ENCODE measurements around the gene KIF25. TPM values are rescaled to one million over a fixed set of nuclear protein-coding genes. Genes with fewer than 3 reads are reported as not detected.
"Not testable (repeated sequence)": the region's sequence is repeated elsewhere in the genome, so short reads cannot be mapped to it uniquely, and the experiment has no call there.

The KIF25 gene
- total RNA-seq, 1 donor from 2014 or later: not detected

DNA sequence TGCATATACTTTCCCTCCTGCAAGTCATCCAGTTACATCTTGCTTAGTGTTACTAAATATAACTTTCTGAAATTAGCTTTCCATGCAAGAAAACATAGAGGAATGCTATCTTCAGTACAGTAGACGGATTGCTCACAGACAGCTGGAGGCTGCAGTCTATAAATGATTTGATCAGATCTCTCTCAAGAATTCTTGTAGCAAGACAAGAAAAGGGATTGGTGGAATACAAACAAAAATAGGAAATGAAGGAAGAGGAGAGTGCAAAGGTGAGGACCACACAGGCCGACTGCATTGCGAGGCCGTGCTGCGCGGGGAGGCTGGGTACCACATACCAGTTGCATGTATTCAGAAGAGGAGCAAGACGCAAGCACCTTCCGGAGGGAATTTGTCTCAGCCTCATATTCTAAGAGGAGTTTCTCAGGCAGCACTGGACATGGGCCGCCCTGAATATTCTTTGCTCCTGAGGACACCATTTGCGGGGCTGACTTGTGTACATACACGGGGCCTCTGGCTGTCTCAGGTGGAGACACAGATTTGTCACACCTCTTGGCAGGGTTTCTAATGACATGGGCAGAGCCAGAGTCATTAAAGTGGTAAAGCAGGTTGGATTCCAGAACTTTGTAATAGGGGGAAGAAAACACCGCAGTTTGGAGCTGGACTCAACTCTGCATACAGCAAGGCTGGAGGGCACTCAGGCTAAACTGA is 22.7 kb upstream of the KIF25 start:
- intact Hi-C loops (cut with micrococcal nuclease): no loop called here

DNA sequence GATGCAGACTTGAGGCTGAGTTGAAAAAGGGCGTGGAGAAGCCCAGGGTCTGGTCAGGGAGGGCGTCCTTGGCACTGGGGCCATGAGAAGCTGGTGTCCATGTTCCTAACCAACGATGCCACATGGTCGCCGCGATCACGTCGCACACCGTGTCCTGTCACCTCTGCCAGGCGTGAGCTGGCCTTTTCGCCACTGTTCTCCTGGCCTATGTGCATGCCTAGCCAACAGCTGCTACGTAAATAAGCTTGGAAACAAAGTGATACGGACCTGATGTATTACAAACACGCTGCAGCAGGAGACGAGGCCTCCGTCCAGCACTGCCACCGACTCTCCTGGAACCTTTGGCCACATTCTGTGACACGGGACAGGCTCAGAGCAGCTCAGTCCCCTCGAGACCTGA is 22.0 kb upstream of the KIF25 start:
- intact Hi-C loops (cut with micrococcal nuclease): no loop called here

DNA sequence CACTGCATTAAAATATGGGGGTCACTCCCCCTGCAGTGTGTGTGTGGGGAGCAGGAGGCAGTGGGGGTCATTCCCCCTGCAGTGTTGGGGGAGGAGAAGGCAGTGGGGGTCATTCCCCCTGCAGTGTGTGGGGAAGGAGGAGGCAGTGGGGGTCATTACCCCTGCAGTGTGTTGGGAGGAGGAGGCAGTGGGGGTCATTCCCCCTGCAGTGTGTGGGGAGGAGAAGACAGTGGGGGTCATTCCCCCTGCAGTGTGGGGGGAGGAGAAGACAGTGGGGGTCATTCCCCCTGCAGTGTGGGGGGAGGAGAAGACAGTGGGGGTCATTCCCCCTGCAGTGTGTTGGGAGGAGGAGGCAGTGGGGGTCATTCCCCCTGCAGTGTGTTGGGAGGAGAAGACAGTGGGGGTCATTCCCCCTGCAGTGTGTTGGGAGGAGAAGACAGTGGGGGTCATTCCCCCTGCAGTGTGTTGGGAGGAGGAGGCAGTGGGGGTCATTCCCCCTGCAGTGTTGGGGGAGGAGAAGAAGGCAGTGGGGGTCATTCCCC is 21.3 kb upstream of the KIF25 start:
- intact Hi-C loops (cut with micrococcal nuclease): not testable (repeated sequence)

DNA sequence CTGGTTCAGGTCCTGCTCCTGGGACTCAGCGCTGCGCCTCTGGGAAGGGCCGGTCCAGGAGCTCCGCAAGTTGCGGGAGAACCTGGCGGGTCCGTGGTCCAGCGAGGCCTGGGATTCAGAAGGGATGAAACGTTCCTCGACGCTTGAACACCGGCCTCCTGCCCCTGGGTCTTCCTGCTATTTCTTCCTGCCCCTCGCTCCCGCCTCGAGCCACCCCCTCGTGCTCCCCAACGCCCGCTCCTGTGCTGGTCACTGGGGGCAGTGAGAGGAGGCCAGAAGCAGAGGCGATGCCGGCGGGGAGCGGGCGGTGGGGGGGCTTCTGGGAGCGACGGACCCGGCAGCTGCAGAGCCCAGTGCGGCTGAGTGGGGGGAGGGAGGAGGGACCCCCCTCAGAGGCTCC is 20.8 kb upstream of the KIF25 start:
- intact Hi-C loops (cut with micrococcal nuclease): no loop called here

DNA sequence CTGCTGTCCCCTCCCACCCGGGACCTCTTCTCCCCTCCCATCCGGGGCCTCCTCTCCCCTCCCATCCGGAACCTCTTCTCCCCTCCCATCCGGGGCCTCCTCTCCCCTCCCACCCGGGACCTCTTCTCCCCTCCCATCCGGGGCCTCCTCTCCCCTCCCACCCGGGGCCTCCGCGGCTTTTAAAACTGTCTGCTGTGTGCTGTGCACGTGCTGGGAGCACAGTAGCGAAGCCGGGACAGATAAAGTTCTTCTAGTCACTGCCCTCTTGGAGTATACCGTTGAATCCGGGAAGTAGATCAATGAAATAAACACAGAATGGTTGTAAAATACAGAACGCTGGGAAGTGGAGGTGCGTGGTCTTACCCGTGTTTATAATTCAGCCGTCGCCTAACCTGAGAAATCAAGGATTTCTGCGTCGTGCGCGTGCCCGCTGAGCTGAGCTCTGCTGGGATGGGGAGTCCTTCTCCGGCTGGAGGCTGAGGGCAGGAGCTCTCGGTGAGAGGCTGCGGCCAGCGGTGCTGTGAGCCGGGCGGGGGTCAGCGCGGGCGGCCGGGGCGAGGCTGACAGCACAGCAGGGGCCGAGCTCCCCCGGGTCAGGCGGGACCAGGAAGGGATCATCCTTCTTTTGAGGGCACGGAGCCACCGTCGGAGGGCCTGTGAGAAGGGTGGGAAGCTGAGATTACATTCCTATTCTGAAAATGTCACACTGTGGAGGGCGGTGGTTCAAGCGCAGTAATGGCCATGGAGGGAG is 19.6 kb upstream of the KIF25 start:
- intact Hi-C loops (cut with micrococcal nuclease): no loop called here

DNA sequence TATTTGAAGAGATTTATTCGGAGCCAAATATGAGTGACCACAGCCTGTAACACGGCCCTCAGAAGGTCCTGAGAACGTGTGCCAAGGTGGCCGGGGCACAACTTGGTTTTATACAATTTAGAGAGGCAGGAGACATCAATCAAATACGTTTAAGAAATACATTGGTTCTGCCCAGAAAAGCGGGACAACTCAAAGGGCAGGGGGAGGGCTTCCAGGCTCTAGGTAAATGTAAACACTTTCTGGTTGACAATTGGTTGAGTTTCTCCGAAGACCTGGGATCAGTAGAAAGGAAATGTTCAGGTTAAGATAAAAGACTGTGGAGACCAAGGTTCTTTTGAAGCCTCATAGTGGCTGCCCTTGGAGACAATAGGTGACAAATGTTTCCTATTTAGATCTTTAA is 18.9 kb upstream of the KIF25 start:
- intact Hi-C loops (cut with micrococcal nuclease): no loop called here

DNA sequence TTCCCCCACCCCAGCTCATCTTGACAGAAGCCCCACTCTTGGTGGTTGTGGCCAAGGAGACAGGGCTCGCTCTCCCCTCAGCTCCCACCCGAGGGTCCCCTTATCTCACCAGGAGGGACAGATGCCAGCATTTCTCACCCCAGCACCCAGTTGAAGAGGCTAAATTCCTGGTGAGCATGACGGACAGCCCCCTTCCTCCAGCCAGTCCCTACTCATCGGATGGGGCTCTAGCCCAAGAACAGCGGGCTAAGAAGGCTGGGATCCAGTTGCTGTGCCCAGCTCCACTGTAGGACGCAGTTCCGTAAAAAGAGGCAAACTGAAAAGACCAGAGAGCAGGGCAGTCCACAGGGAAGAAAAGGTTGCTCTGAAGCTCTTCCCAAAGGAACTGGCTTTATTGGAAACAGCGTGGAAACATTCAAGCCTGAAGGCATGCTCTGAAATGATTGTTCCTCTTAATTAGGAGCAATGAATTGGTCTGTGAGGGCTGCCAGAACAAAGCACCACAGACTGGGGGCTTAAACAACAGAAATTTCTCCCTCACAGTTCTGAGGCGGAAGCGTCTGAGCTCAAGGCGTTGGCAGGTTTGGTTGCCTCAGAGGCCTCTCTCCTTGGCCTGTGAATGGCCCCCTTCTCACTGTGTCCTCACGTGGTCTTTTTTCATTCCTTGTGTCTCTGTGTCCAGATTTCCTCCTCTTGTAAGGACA is 17.9 kb upstream of the KIF25 start:
- intact Hi-C loops (cut with micrococcal nuclease): no loop called here

DNA sequence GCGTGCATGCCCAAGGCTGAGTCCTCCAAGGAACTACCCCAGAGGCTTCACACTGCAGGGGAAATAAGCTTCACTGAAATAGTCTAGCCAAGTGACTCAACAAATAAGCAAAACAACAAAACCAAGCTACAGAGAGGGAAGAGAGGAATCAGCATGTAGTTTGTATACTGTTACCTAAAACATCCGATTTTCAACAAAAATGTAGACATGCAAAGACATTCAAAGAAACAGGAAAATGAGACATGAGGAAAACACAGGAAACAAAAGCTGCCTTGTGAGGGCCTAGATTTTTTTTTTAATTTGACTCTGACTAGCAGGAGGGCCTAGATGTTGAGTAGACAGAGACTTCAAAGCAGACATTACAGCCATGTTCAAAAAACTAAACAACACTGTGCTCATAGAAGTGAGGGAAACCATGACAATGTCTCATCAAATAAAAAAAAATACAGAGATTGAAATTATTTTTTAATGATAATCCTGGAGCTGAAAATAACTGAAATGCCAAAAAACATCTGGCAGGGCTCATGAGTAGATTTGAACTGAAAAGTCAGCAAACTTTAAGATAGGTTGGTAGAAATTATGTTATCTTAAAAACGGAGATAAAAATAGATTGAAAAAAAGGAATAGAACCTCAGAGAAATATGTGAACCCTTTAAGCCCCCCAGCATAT is 16.4 kb upstream of the KIF25 start:
- intact Hi-C loops (cut with micrococcal nuclease): no loop called here

DNA sequence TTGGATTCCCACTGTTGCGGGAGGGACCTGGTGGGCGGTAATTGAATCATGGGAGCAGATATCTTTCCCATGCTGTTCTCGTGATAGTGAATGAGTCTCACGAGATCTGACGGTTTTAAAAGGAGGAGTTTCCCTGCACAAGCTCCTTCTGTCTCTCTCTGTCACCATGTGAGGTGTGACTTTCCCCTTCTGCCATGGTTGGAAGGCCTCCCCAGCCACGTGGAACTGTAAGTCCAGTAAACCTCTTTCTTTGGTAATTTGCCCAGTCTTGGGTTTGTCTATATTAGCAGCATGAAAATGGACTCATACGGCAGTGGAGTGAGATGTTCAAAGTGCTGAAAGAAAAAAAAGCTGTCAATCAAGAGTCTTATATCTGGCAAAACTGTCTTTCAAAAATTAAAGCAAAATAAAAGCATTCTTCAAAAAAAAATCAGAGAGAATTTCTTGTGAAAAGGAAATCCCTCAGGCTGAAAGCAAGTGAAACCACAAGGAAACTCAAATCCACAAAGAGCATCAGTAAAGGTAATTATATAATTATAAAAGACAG is 15.5 kb upstream of the KIF25 start:
- intact Hi-C loops (cut with micrococcal nuclease): no loop called here

DNA sequence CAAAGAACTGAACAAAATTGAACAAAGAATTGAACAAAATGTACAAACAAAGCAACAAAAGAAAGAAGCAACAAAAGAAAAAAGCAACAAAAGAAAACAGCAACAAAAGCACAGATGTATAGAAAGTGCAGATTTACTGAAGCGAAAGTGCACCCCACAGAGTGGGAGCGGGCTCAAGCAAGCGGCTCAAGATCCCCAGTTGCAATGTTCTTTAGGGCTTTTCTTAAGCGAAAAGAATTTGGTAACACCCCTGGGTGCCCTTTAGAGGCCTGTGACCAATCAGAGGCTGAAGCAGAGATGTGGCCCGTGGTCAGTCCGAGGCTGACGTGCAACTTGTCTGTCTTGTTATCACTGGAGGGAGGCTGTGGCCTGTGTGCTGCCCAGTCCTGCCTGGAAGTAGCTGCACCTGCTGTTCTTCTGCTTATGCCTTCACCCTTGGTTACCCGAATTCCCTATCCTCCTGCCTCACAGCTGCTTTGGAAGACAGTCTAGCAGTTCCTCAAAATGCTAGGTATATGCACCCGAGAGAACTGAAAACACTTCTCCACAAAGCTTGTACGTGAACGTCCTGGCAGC is 13.2 kb upstream of the KIF25 start:
- intact Hi-C loops (cut with micrococcal nuclease): no loop called here

DNA sequence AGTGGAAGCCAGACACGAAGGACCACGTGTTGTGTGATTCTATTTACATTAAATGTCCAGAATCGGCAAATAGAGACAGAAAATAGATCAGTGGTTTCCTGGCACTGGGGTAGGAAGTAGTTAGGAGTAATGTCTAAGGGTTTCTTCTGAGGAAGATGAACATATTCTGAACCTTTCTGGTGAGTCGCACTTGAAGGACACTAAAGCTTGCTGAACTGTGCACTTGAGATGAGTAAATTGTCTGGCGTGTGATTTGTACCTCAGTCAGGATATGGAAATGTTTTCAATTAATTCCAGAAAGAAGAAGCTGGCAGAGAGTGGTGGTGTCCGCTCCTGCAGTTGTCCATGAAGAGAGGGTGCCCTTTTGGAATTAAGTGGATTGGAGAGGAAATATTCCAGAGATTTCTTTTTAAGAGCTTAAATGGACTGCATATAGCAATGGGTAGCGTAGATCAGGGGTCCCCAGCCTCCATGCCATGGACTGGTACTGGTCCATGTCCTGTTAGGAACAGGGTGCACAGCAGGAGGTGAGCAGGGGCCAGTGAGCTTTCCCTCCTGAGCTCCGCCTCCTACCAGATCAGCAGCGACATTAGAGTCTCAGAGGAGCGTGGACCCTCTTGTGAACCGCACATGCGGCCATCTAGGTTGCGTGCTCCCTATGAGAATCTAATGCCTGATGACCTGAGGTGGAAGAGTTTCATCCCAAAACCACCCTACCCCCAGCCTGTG is 12.4 kb upstream of the KIF25 start:
- intact Hi-C loops (cut with micrococcal nuclease): no loop called here

DNA sequence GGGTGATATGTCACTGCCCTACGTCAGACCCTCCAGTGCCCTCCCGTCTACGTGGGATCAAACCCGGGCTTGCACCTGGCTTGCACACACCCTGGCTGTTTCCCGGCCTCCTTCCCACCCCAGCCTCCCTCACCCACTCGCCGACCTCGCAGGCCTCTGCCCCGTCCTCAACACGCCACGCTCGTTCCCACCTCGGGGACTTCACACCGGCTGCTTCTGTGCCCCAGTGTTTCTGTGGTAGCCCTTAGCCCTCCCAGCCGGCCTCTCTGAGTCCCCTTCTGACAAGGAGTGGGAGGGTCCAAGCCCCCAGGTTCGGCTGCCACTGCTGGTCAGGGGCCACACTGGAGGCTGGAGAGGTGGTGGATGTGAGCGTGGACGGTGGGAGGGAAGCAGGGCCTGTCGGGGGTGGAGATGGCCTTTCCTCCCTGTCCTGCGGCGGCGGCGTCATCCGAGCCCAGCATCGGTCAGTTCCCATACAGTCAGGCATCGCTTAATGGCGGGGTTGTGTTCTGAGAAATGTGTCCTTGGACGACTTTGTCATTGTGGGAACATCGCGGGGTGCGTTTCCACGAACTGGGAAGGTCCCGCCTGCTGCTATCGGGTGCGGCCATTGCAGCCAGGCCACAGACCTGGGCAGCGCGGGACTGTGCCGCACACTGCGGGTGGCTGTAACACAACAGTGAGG is 11.4 kb upstream of the KIF25 start:
- intact Hi-C loops (cut with micrococcal nuclease): no loop called here

DNA sequence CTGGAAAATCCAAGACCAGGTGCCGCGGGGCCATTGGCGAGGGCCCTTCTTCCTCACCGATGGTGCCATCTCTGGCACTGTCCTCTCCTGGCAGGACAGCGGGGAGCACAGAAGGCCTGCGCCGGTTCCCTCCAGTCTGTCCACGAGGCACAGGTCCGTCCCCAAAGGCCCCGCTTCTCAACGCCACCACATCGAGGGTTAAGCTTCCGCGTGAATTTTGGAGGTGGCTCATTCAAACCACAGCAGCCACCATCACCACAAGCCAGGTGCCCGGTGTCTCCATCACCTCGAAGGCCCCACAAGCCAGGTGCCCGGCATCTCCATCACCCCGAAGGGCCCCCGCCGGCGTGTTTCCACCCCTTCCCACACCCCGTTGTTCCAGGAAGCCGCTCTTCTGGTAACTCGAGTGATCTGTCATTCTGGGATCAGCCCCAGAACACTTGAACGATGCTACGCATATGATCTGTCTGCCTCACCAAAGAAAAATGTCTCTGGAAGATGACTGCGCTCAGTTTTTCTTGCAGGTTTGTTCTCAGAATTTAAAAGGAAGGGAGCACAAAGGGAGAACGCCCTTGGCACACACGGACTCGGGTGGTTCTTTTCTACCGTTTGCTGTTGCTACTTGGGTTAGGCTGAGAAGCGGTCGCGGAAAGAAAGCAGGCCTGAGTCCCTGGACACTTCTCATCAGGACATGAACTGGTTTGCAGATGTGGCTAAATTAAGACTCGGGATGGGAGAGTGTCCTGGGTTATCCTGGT is 9.9 kb upstream of the KIF25 start:
- intact Hi-C loops (cut with micrococcal nuclease): no loop called here

DNA sequence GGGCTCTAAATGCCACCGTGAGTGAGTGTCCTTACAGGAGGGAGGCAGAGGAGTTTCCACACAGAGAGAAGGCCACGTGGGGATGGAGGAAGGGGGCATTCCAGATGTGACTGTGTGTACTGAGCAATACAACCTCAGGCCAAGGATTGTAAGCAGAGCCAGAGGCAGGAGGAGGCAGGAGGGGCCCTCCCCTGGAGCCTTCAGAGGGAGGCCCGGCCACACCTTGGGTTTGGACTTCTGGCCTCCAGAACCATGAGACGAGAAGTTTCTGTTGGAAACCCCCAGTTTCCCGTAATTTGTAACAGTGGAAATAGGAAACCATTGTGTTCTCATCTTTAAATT is 9.3 kb upstream of the KIF25 start:
- intact Hi-C loops (cut with micrococcal nuclease): no loop called here

DNA sequence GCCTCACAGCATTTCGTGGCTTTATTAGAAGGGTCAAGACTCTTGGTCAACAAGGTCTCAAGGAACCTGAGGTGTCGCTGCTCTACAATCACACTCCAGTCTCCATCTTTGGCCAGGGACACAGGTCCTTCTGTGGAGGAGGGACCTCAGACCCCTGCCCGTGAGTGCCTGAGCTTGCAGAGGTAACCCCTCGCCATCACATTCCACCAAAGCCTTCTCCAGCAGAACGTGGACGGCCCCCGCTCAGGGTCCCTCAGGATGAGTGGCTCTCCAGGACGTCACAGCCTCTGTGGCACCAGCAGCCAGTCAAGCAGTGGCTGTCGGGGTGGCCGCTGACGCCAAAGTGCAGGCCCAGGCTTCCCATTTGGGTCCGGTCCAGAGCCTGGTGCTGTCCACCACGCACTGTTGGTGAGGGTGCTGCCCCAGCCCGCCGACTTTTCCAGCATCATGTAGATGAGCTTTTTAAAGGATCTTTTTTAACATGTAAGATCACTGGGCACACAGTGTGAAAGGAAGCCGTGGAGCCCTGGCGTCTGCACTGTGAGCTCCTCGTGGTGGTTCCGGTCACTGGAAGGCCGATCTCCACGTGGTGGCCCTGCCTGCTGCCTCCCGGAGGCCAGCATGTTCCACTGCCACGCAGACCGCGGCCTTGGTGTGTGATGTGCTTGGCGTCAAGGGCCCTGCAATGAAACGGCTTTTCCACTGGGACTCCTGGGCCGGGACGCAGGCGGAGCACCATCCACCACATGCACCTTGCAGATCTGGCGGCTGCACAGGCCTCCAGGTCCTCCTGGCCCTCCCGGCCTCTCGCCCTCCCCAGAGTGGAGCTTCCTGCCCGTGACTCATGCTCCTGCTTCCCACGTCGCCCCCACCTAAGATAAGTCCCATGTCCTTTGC is 8.3 kb upstream of the KIF25 start:
- intact Hi-C loops (cut with micrococcal nuclease): no loop called here

DNA sequence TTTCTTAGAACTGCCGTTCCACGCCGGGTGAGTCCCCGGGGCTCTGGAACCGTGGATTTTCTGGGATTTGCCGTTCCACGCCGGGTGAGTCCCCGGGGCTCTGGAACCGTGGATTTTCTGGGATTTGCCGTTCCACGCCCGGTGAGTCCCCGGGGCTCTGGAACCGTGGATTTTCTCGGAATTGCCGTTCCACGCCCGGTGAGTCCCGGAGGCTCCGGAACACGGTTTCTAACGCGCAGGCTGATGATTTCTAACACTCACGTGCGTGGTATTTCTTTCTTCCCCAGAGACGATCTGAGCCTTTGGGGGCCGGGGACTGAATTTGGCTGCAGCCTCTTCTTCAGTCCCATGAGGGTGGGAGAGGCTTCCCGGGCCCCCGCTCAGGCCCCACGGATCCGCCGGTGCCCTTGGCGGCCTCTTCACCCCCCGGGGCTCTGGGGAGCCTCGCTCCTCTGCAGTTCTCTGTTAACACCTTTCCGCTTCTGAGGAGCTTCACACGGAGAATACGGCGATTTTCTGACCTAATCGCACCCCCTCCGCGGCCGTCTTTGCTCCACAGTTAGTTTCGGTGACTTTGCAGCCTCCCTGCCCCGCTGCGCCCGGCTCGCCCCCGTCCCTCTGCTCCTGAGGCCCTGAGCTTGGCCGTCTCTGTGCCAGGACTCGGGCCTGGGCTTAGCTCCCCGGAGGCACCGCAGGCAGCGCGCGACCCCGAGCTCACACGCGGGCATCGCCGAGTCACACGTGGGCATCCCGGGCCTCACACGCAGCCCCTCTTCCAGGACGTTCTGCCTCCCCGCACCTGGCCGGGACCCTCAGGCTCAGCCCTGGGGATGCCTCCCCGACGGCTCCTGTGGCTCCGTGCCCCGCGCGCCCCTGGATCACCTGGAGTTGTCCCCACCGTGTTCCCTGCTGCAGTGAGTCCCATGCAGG is 7.2 kb upstream of the KIF25 start:
- intact Hi-C loops (cut with micrococcal nuclease): no loop called here

DNA sequence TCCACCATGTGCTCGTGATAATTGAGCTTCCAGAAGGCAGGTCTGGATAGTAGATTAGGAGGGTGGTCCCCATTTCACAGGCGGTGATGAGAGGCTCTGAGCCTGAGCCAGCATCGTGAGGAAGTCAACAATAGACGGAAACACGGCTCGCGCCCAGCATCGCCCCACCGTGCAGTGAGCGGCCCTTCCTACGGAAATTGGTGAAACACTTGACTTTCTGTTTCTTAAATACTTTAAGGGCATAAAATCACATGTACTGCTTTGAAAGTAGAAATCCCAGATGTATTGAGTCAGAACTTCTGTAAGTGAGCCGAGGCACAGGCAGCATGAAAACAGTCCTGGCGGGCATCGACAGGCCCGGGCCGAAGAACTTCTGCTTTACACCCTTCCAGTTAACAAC is 4.3 kb upstream of the KIF25 start:
- intact Hi-C loops (cut with micrococcal nuclease): no loop called here

Data from T-helper 1 cell treated with Interleukin-12 subunit alpha and Interleukin-12 subunit beta and Interleukin-4 antibody, amounts not matched to agents 30 ng/mL and 1 ng/mL, for 36 hours (primary cell).